ENCODE results near the gene KIF3B. TPM values are rescaled to one million over a fixed set of nuclear protein-coding genes. Genes with fewer than 3 reads are reported as not detected.
"Not testable (repeated sequence)": the region's sequence is repeated elsewhere in the genome, so short reads cannot be mapped to it uniquely, and the experiment has no call there.

KIF3B gene
- total and polyA plus RNA-seq, 10 of the 15 experiments (the other 5 are each of a cell fraction or from before 2014, with no cell fraction given): 7.4 to 37.3 (median 25.9) TPM

DNA sequence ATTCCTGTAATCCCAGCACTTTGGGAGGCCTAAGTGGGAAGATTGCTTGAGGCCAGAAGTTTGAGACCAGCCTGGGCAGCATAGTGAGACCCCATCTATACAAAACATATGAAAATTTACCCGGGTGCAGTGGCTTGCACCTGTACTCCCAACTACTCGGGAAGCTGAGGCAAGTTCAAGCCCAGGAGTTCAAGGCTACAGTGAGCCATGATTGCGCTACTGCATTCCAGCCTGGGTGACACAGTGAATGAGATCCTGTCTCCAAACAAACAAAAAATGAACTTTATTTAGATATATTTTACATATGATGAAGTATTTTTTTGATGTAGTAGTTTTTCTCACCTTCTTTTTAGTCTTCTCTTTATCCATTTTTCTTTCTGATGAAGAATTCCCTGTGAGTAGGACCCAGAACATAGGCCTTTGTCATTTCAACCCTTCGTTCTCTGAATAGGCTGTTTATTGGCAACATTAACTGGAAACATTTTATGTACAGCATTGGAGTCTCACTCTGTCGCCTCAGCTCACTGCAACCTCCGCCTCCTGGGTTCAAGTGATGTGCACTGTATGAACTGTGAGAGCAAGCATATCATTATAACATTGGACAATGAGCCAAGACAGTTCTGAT is 10.9 kb downstream of the KIF3B start (continued):
- TF ChIP-seq, protein P1, sequence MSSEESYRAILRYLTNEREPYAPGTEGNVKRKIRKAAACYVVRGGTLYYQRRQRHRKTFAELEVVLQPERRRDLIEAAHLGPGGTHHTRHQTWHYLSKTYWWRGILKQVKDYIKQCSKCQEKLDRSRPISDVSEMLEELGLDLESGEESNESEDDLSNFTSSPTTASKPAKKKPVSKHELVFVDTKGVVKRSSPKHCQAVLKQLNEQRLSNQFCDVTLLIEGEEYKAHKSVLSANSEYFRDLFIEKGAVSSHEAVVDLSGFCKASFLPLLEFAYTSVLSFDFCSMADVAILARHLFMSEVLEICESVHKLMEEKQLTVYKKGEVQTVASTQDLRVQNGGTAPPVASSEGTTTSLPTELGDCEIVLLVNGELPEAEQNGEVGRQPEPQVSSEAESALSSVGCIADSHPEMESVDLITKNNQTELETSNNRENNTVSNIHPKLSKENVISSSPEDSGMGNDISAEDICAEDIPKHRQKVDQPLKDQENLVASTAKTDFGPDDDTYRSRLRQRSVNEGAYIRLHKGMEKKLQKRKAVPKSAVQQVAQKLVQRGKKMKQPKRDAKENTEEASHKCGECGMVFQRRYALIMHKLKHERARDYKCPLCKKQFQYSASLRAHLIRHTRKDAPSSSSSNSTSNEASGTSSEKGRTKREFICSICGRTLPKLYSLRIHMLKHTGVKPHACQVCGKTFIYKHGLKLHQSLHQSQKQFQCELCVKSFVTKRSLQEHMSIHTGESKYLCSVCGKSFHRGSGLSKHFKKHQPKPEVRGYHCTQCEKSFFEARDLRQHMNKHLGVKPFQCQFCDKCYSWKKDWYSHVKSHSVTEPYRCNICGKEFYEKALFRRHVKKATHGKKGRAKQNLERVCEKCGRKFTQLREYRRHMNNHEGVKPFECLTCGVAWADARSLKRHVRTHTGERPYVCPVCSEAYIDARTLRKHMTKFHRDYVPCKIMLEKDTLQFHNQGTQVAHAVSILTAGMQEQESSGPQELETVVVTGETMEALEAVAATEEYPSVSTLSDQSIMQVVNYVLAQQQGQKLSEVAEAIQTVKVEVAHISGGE (CRISPR knock-in tag; IDR thresholded peaks at IDR 0.05): no peak
- TF ChIP-seq NR2C1 (IDR thresholded peaks at IDR 0.05) (no peak), TAF1 (IDR thresholded peaks at IDR 0.05; ENCODE audit: borderline replicate concordance, low read depth, low read length) (no peak), ZNF622 (IDR thresholded peaks at IDR 0.05) (no peak)

DNA sequence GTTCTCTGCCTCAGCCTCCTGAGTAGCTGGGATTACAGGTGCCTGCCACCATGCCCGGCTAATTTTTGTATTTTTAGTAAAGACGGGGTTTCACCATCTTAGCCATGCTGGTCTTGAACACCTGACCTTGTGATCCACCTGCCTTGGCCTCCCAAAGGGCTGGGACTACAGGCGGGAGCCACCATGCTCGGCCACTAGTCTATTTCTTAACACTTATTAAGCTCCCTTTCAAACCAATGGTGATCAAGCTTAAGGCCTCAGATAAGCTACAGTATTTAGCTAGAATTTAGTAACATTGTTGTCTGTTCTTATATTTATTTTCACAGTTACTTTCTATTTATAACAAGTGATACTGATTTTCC is 11.8 kb downstream of the KIF3B start:
- DNase-seq (ENCODE audit: low read depth, low spot score); BruUV-seq (replicated peaks); in situ Hi-C loops (cut with MboI); H3K36me3 ChIP-seq (ENCODE audit: control insufficient read depth in 2 of 2, insufficient read depth in 2 of 2, low read length in 1 of 2); FAIRE-seq; H3K4me2 ChIP-seq (ENCODE audit: control insufficient read depth, insufficient read depth); H3K4me3 ChIP-seq; ATAC-seq; H4K20me1 ChIP-seq (ENCODE audit: control insufficient read depth, insufficient read depth); H3K9ac ChIP-seq (ENCODE audit: control insufficient read depth, insufficient read depth, low read length); H3K27me3 ChIP-seq (replicated peaks in 1 of 2; ENCODE audit: control insufficient read depth in 2 of 2, insufficient read depth in 2 of 2, low read length in 1 of 2); H2AFZ ChIP-seq (ENCODE audit: control insufficient read depth, low read depth, low read length); H3K9me3 ChIP-seq (replicated peaks; ENCODE audit: control insufficient read depth, insufficient read depth, low read length); H3K27ac ChIP-seq (ENCODE audit: control insufficient read depth, insufficient read depth): not testable (repeated sequence)
- SMC1A ChIA-PET (ENCODE audit: uncharacterized antibody, unreplicated experiment): interaction anchor here (1.1 to 4.0 kb wide), 7 partner anchors 9 to 82 kb away, joined by 3 to 28 read pairs (median 4); partner anchors contain the start of genes ASXL1 and KIF3B
- H3K4me1 ChIP-seq (ENCODE audit: control insufficient read depth, insufficient read depth, low read length): peaks cover 23% of the 10 kb centered on the region
- WGBS (ENCODE audit: insufficient coverage, insufficient replicate concordance, low lambda C conversion rate, missing lambda C conversion rate): 99% methylated on average over 4 of the region's 4 CpGs
- peaks cover 43% of the 10 kb centered on the region for H3K79me2 ChIP-seq (ENCODE audit: control insufficient read depth, insufficient read depth, low read length)
- intact Hi-C loops (cut with micrococcal nuclease; ENCODE audit: unreplicated experiment): loop anchor here (5.0 kb wide), 1 partner anchor 82 kb away; the partner anchor contains the start of genes PLAGL2 and POFUT1
- POLR2A ChIA-PET: interaction anchor here (0.6 to 1.5 kb wide), 5 partner anchors 11 to 277 kb away, joined by 3 to 6 read pairs (median 5); partner anchors contain the start of gene ASXL1
- CTCF ChIA-PET: interaction anchor here (0.6 to 1.7 kb wide), 4 partner anchors 21 to 50 kb away, joined by 3 to 4 read pairs (median 4); no protein-coding TSS in a partner anchor
- RAD21 ChIA-PET (ENCODE audit: unreplicated experiment): interaction anchor here (0.7 to 1.5 kb wide), 7 partner anchors 43 to 373 kb away, joined by 3 to 7 read pairs (median 3); no protein-coding TSS in a partner anchor
